Right renal cortex interstitium (tissue), 3 donors: Measurements from ENCODE around the gene MVB12B. TPM values are rescaled to one million over a fixed set of nuclear protein-coding genes. Genes with fewer than 3 reads are reported as not detected.

Experiments
- DNase-seq, 3 donors: peaks; one replicate each; pipeline ENCODE4 v3.0.0-alpha.2; 2013; ENCODE audit warnings: low read depth in 3 of 3, low spot score in 2 of 3
- polyA plus RNA-seq, 3 donors: library from polyadenylated mRNA; unstranded; fragments of 120-200 nt; gene quantifications; one replicate each; pipeline ENCODE4 v1.2.1, GENCODE V29; 2013; ENCODE audit not compliant: insufficient read length in 3 of 3

The MVB12B gene
- polyA plus RNA-seq, 3 donors = 14.5 to 17.4 (median 16.0) TPM

GRCh38 chr9:126354887-126355770 is 28.5 kb downstream of the MVB12B start:
- DNase-seq = no peak

DNA sequence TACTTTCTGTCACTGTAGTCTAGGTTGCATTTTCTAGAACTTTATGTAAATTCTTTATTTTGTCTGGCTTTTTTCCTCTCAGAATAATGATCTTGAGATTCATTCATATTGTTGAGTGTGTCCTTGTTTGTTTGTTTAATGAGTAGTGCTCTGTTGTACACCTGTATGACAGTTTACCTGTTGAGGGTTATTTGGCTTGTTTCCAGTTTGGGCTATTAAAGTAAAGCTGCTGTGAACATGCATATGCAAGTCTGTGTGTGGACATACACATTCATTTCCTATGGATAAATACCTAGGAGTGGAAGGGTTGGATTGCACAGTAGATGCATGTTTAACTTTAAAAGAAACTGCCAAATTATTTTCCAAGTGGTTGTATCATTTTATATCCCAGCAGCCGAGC is 30.4 kb downstream of the MVB12B start:
- no peak for DNase-seq

- no peak for DNase-seq
These were observed 33.4 kb downstream of the MVB12B start for GRCh38 chr9:126360073-126360472.

GRCh38 chr9:126361810-126362238 is 35.2 kb downstream of the MVB12B start:
- no peak for DNase-seq

DNA sequence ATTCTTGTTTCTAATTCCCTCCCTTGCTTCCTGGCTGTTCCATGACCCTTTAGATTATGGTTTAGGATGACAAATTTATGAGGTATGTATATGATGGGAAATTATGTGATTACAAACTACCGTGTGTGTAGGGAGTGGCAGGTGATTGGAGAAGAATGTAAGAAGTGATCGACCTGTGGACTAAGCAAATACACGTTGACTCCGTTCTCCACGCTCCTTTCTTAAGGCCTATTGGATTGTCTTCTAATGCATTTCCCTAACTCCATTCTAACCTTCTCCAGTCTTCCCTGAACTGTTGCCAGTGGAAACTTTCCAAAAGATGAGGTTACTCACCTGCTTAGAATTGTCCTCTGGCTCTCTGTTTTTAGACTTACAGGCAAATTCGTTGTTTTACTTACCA is 36.6 kb downstream of the MVB12B start:
- no peak for DNase-seq

- DNase-seq = no peak
These were observed 37.4 kb downstream of the MVB12B start for GRCh38 chr9:126363847-126364671.

GRCh38 chr9:126365780-126366179 is 39.2 kb downstream of the MVB12B start:
- DNase-seq = no peak

DNA sequence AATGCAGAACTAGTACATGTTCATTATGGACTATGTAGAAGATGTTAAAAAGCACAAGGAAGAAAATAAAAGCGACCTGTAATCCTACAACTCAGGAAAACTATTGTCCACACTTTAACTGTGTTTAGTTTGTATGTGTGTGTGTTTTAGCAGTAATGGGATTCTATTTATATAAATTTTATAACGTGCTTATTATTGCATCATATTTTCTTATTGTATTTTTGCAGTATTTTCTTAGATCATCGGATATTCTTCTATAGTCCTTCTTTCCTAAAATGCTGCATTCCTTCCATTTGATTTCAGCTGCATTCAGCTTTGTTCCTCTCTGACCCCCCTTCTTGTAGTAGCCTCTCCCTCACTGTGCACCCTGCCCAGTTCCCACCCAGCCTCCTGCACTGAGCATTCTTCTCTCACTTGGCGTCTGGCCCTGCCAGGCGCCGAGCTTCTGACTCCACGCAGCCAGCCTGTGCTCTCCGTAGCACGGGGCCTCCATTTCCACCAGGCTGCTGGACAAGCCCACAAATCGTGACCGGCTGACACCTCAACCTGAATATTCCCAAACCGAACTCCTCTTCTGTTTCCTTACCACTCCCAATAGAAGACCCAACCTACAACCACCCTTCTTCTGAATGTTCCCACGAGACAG is 39.9 kb downstream of the MVB12B start:
- no peak for DNase-seq

GRCh38 chr9:126367139-126367538 is 40.5 kb downstream of the MVB12B start:
- no peak for DNase-seq

- no peak for DNase-seq
These were observed 41.0 kb downstream of the MVB12B start for GRCh38 chr9:126367616-126368015.

DNA sequence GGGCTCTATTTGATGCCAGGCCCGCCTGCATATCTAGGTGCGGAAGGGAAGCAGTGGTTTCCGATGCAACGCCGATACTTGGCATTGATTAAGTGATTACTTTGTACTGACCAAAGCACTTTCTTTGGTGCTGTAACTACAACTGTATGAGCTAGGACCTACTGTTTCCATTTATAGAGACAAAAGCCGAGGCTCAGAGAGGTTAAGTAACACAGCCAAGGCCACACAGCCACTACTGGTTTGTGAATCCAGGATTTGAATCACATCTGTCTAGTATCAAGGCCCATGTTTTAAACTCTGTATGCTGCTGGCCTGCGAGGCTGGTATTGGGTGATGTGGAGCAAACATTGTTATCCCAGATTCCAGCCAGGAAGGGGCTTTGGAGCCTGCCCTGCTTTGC is 41.4 kb downstream of the MVB12B start:
- no peak for DNase-seq

DNA sequence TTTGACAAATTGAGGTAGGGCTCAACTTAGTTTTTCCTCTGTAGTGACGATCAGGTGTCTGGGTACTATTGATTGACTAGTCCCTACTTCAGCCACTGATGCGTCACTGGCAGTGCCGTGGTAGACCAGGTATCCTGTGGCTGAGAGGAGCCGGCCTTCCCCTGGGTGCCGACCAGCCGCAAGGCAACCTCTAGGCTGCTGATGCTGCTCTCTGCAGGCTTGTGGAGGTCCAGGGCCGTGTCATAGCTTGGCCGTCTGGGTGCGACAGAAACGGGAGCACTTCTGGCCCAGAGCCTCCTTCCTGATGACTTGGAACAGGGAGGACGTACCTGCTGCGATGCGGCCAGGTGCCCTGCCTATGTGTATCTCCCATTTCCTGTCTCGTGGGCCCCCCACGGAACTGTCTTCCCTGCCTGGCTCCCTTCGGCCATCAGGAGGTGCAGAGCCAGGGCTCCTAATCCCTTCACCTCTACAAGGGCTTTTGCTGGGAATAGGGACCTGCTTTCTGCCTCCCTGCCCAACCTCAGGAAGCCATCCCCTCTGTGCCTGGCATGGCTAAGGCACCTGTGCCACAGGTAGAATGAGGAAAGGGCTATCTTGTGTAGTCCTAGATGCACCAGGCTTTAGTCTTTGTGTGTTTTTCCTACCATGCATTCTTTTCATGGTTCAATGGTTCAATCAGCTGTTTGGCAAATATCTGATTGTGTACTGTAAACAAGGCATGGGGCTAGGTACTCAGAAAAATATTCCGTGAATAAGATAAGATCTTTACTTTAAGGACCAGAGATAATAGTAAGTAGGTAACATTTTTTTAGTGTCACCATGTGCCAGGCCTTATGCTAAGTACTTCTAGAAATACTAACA is 44.6 kb downstream of the MVB12B start:
- DNase-seq = no peak

GRCh38 chr9:126372716-126373115 is 46.1 kb downstream of the MVB12B start:
- no peak for DNase-seq

- DNase-seq = no peak
These were observed 46.6 kb downstream of the MVB12B start for GRCh38 chr9:126373241-126373640.

- DNase-seq = no peak
These were observed 47.7 kb downstream of the MVB12B start for GRCh38 chr9:126374366-126374781.

GRCh38 chr9:126375386-126375785 is 48.8 kb downstream of the MVB12B start:
- no peak for DNase-seq

DNA sequence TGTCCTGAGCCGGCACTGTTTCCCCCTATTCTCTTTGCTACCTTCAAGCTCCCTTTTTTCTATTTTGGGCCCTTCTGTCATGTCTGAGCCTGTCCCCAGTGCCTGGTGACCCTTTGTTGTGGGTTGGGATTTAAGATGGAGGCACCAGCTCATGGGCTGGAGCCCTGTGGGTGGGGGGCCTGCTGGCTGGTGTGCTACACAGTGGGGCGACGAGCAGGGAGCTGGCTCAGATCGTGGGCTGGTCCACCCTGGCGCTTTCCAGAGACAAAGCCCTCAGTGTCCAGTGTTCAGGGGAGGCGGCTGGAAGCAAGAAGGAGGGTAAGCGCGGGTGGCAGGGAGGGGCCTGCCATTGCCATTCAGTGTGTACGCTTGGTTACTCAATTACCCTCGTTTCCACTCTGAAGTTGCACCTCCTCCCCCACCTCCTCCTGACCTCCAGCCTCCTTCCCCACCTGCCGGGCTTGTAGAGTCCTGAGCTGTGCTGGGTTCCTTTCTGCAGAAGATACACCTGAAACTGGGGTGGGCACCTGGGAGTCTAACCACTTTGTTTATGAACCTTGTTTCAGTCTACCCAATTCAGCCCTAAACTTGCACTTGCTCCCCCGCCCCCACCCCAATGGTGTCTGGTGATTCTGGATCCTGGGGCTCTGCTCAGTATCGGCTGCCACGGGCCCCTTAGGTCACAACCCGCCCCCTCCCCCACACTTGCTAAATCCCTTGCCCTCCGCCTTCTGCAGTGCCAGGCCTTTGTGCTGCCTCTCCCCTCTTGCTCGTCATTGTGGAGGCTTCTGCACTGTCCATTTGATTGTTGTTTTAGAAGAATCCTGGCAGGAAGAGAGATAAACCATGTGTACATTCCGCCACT is 49.9 kb downstream of the MVB12B start:
- no peak for DNase-seq

GRCh38 chr9:126377176-126377509 is 50.5 kb downstream of the MVB12B start:
- DNase-seq = no peak

- DNase-seq = no peak
These were observed 50.9 kb downstream of the MVB12B start for GRCh38 chr9:126377536-126377935.
